Hematopoietic multipotent progenitor cell treated with erythropoietin and hydrocortisone succinate and interleukin-3 and kit ligand, for 15 days (in vitro differentiated cells): ENCODE data around the gene CACNB2.

Experiments
- DNase-seq: peaks from one replicate; pipeline ENCODE4 v3.0.0-alpha.2; 2015; ENCODE audit warnings: low spot score

The CACNB2 gene

GRCh38 chr10:18293536-18294510, 153.6 kb downstream of the CACNB2 start:
- DNase-seq, result no peak

GRCh38 chr10:18294633-18295032, 154.4 kb downstream of the CACNB2 start:
- no peak for DNase-seq

- DNase-seq, result no peak
These were observed 157.4 kb downstream of the CACNB2 start for GRCh38 chr10:18297659-18298058.

- DNase-seq, result no peak
These were observed 158.0 kb downstream of the CACNB2 start for GRCh38 chr10:18298256-18298655.

GRCh38 chr10:18303851-18304801, 163.9 kb downstream of the CACNB2 start:
- DNase-seq, result no peak

GRCh38 chr10:18306031-18306430, 165.8 kb downstream of the CACNB2 start:
- DNase-seq, result no peak

GRCh38 chr10:18308600-18308999, 168.4 kb downstream of the CACNB2 start:
- DNase-seq, result no peak

GRCh38 chr10:18310761-18311160, 170.5 kb downstream of the CACNB2 start:
- DNase-seq, result no peak

- no peak for DNase-seq
These were observed 172.3 kb downstream of the CACNB2 start for GRCh38 chr10:18312374-18313139.

GRCh38 chr10:18313140-18313530, 172.9 kb downstream of the CACNB2 start:
- DNase-seq, result no peak

- DNase-seq, result no peak
These were observed 173.4 kb downstream of the CACNB2 start for GRCh38 chr10:18313626-18314025.

GRCh38 chr10:18319628-18320027, 179.4 kb downstream of the CACNB2 start:
- DNase-seq, result no peak

- DNase-seq, result no peak
These were observed 181.1 kb downstream of the CACNB2 start for GRCh38 chr10:18321371-18321770.

GRCh38 chr10:18323916-18324315, 183.7 kb downstream of the CACNB2 start:
- DNase-seq, result no peak

GRCh38 chr10:18325410-18325809, 185.2 kb downstream of the CACNB2 start:
- DNase-seq, result no peak

- DNase-seq, result no peak
These were observed 185.8 kb downstream of the CACNB2 start for GRCh38 chr10:18325889-18326531.

GRCh38 chr10:18328941-18329340, 188.7 kb downstream of the CACNB2 start:
- DNase-seq, result no peak

GRCh38 chr10:18332048-18332447, 191.8 kb downstream of the CACNB2 start:
- DNase-seq, result no peak

GRCh38 chr10:18332484-18332883, 192.3 kb downstream of the CACNB2 start:
- no peak for DNase-seq

- no peak for DNase-seq
These were observed 193.4 kb downstream of the CACNB2 start for GRCh38 chr10:18333621-18334020.

- no peak for DNase-seq
These were observed 194.1 kb downstream of the CACNB2 start for GRCh38 chr10:18334116-18334867.
